Measurements from ENCODE around the gene TATDN2.

The TATDN2 gene

DNA sequence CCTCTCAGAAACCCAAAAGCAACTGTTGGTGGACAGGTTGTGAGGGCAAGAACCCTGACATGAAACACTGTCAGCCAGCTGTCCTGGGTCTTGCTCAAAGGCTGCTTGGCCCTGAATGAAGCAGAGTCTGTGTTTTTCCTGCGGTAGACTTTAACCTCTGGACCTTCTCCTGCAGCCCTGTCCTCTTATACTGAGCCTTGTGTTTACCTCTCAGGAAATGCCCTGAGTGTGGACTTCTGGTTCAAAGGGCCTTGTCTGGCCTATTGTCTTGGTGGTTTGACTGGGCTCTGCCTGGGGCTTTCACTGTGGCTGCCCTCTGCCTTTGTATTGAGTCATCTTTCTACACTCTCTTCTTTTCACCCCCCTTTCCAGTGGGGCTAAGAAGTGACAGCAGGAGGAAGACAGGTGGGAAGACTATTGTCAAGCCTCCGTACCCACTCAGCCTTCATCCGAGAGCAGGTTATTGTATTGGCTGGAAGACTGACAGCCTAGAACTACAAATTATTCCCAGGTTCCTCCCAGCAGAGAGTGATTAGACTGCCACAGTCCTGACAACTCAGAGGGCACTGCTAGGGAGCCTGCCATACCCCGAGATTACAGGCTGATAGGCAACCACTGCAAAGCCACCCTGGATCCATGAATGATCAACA lies 69.2 kb downstream of the TATDN2 start:
- no peak for DNase-seq (ENCODE audit: low read depth, low spot score)

- DNase-seq (ENCODE audit: low read depth, low spot score): no peak
Observed at GRCh38 chr3:10317961-10318350, 69.7 kb downstream of the TATDN2 start.

- DNase-seq (ENCODE audit: low read depth, low spot score): no peak
Observed at GRCh38 chr3:10319251-10319650, 71.0 kb downstream of the TATDN2 start.

DNA sequence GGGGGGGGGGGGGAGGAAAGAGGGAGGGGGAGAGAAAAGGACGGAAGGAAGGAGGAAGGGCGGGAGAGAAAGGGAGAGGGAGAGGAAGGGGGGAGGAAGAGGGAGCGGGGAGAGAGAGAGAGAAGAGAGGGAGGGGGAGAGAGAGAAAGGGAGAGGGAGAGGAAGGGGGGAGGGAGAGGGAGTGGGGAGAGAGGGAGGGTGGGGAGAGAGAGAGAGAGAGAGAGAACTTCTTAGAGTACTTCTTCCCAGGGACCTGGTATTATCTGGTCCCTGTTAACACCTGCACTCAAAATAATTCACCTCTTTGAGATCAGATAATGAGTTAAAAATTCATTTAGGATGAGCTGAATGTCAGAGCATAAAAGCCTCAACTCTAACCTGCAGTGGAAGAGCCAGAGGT lies 71.5 kb downstream of the TATDN2 start:
- DNase-seq (ENCODE audit: low read depth, low spot score): no peak

DNA sequence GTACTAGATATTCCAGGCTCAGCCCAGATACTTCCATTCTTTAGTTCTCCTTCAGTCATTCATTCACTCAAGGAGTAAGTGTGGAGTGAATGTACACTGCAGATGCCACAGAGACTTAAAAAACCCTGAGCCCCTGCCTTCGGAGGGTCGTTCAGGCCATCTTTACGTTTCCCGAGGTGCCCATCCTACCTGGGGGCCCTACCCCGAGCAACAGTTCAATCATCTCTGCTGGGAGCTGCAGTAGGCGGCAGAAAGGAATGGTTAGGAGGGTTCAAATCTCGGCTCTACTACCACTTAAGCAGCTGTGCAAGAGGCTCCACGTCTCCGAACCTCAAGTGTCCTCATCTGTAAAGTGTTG lies 72.0 kb downstream of the TATDN2 start:
- DNase-seq (ENCODE audit: low read depth, low spot score): no peak

DNA sequence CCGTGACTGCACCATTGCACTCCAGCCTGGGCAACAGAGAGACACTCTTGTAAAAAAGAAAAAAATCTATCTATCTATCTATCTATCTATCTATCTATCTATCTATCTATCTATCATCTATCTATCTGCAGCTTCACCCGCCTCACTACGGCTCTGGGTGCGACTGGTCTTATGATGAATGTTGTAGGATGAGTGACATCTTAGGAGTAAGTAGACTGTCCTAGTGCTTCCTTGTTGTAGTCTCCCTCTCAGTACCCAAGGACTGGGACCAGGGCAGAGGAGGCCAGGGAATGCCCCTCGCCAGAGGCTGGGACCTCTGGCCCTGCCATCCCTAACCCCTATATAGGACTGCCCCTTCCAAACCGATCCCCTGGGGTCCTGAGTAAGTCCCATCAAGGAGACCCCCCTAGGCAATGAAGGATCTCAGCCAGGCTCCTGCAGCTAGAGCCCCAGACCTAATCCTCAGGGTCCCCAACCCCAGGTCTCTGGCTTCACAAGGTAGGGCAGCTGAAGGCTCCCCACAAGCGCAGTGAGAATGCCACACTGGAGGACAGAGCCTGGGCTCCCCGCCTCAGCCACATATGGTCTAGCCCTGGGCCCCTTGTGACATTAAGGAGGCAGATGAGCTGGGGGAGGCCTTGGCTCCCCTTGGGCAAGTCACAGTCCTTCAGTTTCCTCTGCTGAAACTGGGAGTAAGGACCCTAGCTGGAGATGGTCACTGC lies 73.5 kb downstream of the TATDN2 start:
- DNase-seq (ENCODE audit: low read depth, low spot score): no peak

DNA sequence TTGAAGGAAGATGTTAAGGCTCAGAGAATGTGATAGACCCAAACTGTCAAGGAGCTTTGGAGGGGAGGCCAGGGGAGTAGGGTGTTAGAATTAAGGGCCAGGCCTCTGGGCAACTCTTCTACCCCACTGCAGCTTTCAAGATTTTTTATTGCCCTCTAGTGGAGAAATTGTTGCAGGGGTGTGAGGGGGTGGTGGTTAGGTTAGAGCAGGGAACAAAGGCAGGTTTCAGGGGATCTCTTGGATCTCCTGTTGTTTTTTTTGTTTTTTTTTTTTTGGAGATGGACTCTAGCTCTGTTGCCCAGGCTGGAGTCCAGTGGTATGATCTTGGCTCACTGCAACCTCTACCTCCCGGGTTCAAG lies 74.1 kb downstream of the TATDN2 start:
- DNase-seq (ENCODE audit: low read depth, low spot score): no peak

DNA sequence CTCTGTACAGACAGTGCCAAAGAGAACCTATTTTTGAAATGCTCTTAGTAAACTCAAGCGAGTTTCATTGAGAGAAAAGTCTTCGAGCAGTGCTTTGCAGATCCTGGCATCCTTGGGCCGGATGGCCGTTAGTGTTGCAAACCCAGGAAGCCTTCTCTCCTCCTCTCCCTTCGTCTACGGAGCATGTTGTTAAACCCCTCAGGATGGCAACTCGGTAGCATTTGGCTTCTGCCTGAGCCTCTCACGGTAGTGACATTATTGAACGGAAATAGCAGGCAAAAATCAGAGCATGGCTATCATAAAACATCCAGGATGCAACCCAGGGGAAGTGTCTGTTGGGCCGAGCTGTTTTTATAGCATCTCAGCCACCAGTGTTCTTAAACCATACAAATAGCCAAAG lies 79.3 kb downstream of the TATDN2 start:
- no peak for DNase-seq (ENCODE audit: low read depth, low spot score)

DNA sequence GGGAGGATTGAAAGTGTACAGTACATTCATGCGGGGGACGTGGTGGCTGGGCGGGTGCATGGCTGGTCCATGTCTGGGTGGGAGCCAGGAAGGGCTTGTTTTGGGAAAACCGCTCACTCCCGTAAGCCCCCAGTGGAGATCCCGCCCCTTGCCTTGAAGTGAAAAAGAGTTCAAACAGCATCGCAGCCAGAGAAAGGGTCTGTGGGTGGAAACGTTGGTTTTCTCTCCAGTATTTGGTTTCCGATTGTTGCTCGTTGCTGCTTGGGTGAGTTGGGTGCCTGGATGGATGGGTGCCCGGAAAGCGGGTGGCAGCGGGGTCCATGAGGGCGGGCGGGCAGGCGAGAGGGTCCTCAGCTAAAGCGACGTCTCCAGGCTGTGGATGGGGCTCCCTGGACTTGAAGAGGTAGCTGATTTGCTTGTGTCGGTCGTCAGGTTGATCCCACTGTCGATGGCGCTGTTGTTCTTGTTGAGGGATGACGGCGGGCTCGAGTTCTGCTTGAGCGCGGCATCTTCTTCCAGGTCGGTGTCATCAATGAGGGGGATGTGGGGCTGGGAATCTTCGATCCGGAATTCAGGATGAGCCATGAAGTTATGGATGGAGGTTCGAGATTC lies 80.3 kb downstream of the TATDN2 start:
- DNase-seq (ENCODE audit: low read depth, low spot score): no peak

DNA sequence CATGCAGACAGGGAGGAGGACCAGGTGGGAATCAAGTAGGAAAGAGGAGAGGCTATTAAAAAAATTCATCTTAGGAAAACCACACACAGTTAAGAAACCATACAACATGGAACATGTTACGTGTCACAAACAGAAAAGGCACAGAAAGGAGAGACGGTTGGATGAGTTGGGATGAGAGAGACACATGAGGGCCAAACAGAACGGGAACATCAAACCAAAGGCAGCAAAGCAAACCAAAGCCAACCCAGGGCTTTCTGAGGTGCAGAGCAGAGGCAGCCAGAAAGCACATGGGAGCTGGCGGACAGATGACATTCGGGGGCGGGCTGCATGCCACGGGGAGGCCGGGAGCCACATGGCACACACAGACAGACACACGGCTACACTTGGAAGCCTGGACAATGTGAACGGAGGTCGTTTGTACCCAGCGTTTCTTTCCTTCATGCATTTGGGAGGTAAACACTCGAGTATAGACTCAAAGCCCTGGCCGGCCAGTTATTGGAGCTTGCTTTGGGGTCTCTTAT lies 81.3 kb downstream of the TATDN2 start:
- no peak for DNase-seq (ENCODE audit: low read depth, low spot score)

GRCh38 chr3:10330319-10330718 lies 82.1 kb downstream of the TATDN2 start:
- DNase-seq (ENCODE audit: low read depth, low spot score): no peak

Data from astrocyte of the hippocampus (primary cell).